K562 (cell line): ENCODE results near the gene PRSS1. TPM values are rescaled to one million over a fixed set of nuclear protein-coding genes. Genes with fewer than 3 reads are reported as not detected.
"Not testable (repeated sequence)": the region's sequence is repeated elsewhere in the genome, so short reads cannot be mapped to it uniquely, and the experiment has no call there.

ENCODE experiments used
- ATAC-seq: fragments of 200-7000 bp; cut with Tn5 transposase; 3 replicates; pipeline ENCODE4 v1.9.1; 2020; ENCODE audit warnings: moderate library complexity
- BruUV-seq: library from RNA; stranded (reverse); fragments of 400-500 nt; replicated peaks from 2 replicates; lab custom pipeline; 2021; lab: Mats Ljungman, UMichigan
- CTCF ChIA-PET: fragments of 300-600 bp; formaldehyde crosslinking; extraction: SDS; loops from one replicate; lab custom pipeline; 2021; ENCODE audit warnings: low intra/inter-chr PET ratio; lab: Yijun Ruan, JAX
- POLR2A ChIA-PET: fragments of 300-600, 350-650 bp; sonication (Branson Sonifier 250); formaldehyde crosslinking; extraction: SDS; loops from one replicate; lab custom pipeline; 2021; ENCODE audit warnings: antibody characterized with exemption, inconsistent platforms; lab: Yijun Ruan, JAX
- DNase-seq, 4 experiments: peaks; one replicate each; pipeline versions ENCODE4 v3.0.0 to v3.0.0-alpha.2; 2011 to 2018; ENCODE audit warnings: low spot score in 3 of 4, mixed read lengths in 3 of 4; ENCODE audit errors: extremely low read depth in 1 of 4
- FAIRE-seq: peaks from 2 replicates; lab custom pipeline; 2011; peaks lifted over from hg19 to GRCh38; lab: Jason Lieb, UNC
- H2AFZ ChIP-seq: 2 replicates; pipeline ENCODE4 v1.6.0; 2011; ENCODE audit warnings: low read depth, low read length, control low read depth, inconsistent platforms
- H3K27ac ChIP-seq: fragments of 200-600 bp; 3 replicates; pipeline ENCODE4 v1.8.0; 2011; ENCODE audit warnings: low read depth, mild to moderate bottlenecking, control low read depth, inconsistent platforms, low read length, moderate library complexity, mixed read lengths; ENCODE audit errors: extremely low read depth
- H3K27me3 ChIP-seq, 2 experiments: fragments of 300-600 bp in 1 of 2; 2 replicates in 1 of 2; 3 replicates in 1 of 2; pipeline versions ENCODE4 v1.6.0 to v1.8.0; 2011; ENCODE audit warnings: inconsistent platforms in 2 of 2, low read length in 2 of 2, mild to moderate bottlenecking in 1 of 2, mixed read lengths in 1 of 2, moderate library complexity in 1 of 2; ENCODE audit not compliant: control insufficient read depth in 2 of 2, insufficient read depth in 2 of 2
- H3K36me3 ChIP-seq: fragments of 300-600 bp; 3 replicates; pipeline ENCODE4 v1.8.0; 2011; ENCODE audit warnings: mild to moderate bottlenecking, low read length, inconsistent platforms; ENCODE audit not compliant: control insufficient read depth, insufficient read depth
- H3K4me1 ChIP-seq, 2 experiments: fragments of 200-600 bp in 1 of 2; replicated peaks in 1 of 2; 2 replicates in 1 of 2; 3 replicates in 1 of 2; pipeline versions ENCODE4 v1.5.1 to v1.8.0; 2011; ENCODE audit warnings: inconsistent platforms in 2 of 2, low read length in 2 of 2, mild to moderate bottlenecking in 1 of 2, mixed read lengths in 1 of 2, moderate library complexity in 1 of 2; ENCODE audit not compliant: control insufficient read depth in 2 of 2, insufficient read depth in 2 of 2
- H3K4me2 ChIP-seq: 2 replicates; pipeline ENCODE4 v1.6.1; 2011; ENCODE audit warnings: low read length, control low read depth, inconsistent platforms, mixed read lengths; ENCODE audit not compliant: insufficient read depth
- H3K4me3 ChIP-seq: fragments of 200-600 bp; sonication (generic), shearing (Covaris generic); 2 replicates; pipeline ENCODE4 v1.5.1; 2016; ENCODE audit warnings: control low read depth, inconsistent platforms
- H3K79me2 ChIP-seq: fragments of 200-600 bp; 3 replicates; pipeline ENCODE4 v1.8.0; 2011; ENCODE audit warnings: low read length, inconsistent platforms; ENCODE audit not compliant: control insufficient read depth, insufficient read depth
- H3K9ac ChIP-seq, 2 experiments: 2 replicates each; pipeline versions ENCODE4 v1.6.0 to v1.6.1; 2011; ENCODE audit warnings: low read depth in 2 of 2, low read length in 2 of 2, control low read depth in 1 of 2, inconsistent platforms in 1 of 2, mild to moderate bottlenecking in 1 of 2, mixed read lengths in 1 of 2; ENCODE audit not compliant: insufficient read depth in 1 of 2
- H3K9me1 ChIP-seq: one replicate; pipeline ENCODE4 v1.6.0; 2011; ENCODE audit warnings: inconsistent platforms, mild to moderate bottlenecking, low read length, moderate library complexity; ENCODE audit not compliant: control insufficient read depth, insufficient read depth
- H3K9me3 ChIP-seq: replicated peaks from 2 replicates; pipeline ENCODE4 v1.5.1; 2011; ENCODE audit warnings: low read depth, low read length, inconsistent platforms; ENCODE audit not compliant: control insufficient read depth, insufficient read depth
- H4K20me1 ChIP-seq: replicated peaks from 2 replicates; pipeline ENCODE4 v1.6.1; 2011; ENCODE audit warnings: low read length, inconsistent platforms, mixed read lengths; ENCODE audit not compliant: control insufficient read depth, insufficient read depth
- CBFA2T2 ChIP-seq: fragments of 450-650 bp; conservative IDR thresholded peaks from 2 replicates; pipeline ENCODE4 v1.6.1; 2017; ENCODE audit warnings: mild to moderate bottlenecking
- CBFA2T3 ChIP-seq: fragments of 450-650 bp; IDR thresholded peaks from 2 replicates; pipeline ENCODE4 v1.6.1; 2017
- DIDO1 ChIP-seq: fragments of 450-650 bp; IDR thresholded peaks from 2 replicates; pipeline ENCODE4 v1.6.1; 2016; ENCODE audit warnings: low read depth, missing biosample characterization, missing genetic modification characterization
- FOSL1 ChIP-seq: fragments of 200-800 bp; sonication (Bioruptor generic); conservative IDR thresholded peaks from 2 replicates; pipeline ENCODE4 v1.6.1; 2016; ENCODE audit warnings: missing genetic modification characterization, missing compliant biosample characterization
- JUND ChIP-seq, 2 experiments: IDR thresholded peaks; 2 replicates in 1 of 2; 3 replicates in 1 of 2; pipeline ENCODE4 v1.6.1; 2011; ENCODE audit warnings: borderline replicate concordance in 2 of 2, low read depth in 2 of 2, low read length in 2 of 2, improper control_type of control experiment in 1 of 2, missing biosample characterization in 1 of 2, missing genetic modification characterization in 1 of 2, missing genetic modification reagents in 1 of 2
- THAP7 ChIP-seq: fragments of 250-450 bp; sonication (Bioruptor Pico); IDR thresholded peaks from 2 replicates; pipeline ENCODE4 v1.5.0; 2021
- ZBTB1 ChIP-seq: sonication (generic); formaldehyde crosslinking; IDR thresholded peaks from 2 replicates; pipeline ENCODE4 v1.8.1; 2023; ENCODE audit warnings: missing genetic modification reagents, low read depth, mild to moderate bottlenecking, borderline replicate concordance
- ZC3H11A ChIP-seq: IDR thresholded peaks from 2 replicates; pipeline ENCODE4 v1.6.1; 2012; ENCODE audit warnings: low read depth, low read length, improper control_type of control experiment
- WGBS: fragments of 100-300 bp; shearing (Covaris generic); methylation state at CpG from one replicate; pipeline ENCODE4 v1.1.6; 2016; ENCODE audit warnings: low coverage, mixed read lengths; ENCODE audit not compliant: insufficient coverage; ENCODE audit errors: missing lambda C conversion rate; 5-methylcytosine and 5-hydroxymethylcytosine counted together
- in situ Hi-C: fragments of 300-500 bp; cut with MboI; formaldehyde crosslinking; loops from 4 replicates; pipeline ENCODE4 v1.15.0; 2018; ENCODE audit warnings: inconsistent platforms, mixed read lengths
- intact Hi-C: fragments of 100-400 bp; cut with micrococcal nuclease; formaldehyde crosslinking; loops from 2 replicates; pipeline ENCODE4 v1.14.2; 2022
- polyA plus RNA-seq, 8 experiments: library from polyadenylated mRNA; depleted of rRNA in 4 of 8; stranded (reverse) in 5 of 8; unstranded in 3 of 8; fragments of >200 nt; fragmentation: Nextera tagmentation in 2 of 8; fragmentation: Illumina TruSeq in 1 of 8; extraction: Ambion mirVana in 2 of 8; extraction: Trizol in 1 of 8; gene quantifications; 2 replicates each; pipeline versions ENCODE4 v1.2.1 to v1.2.3, GENCODE V29; 2011 to 2014; ENCODE audit warnings: inconsistent platforms in 1 of 8, missing spikeins in 1 of 8
- total RNA-seq, 7 experiments: library from RNA; depleted of rRNA in 6 of 7; stranded (reverse); fragments of >200 nt in 6 of 7; fragmentation: Illumina TruSeq in 2 of 7; extraction: Trizol in 2 of 7; gene quantifications; 2 replicates each; pipeline versions ENCODE4 v1.2.1 to v1.2.3, GENCODE V29; 2011 to 2021; ENCODE audit warnings: low replicate concordance in 1 of 7
- TF ChIP-seq, protein P1 (sequence below), 2 experiments: fragments of 450-650 bp in 1 of 2; sonication (generic) in 1 of 2; formaldehyde crosslinking in 1 of 2; IDR thresholded peaks in 1 of 2; conservative IDR thresholded peaks in 1 of 2; 2 replicates each; pipeline versions ENCODE4 v1.6.1 to v1.8.1; 2016 to 2023; ENCODE audit warnings: mild to moderate bottlenecking in 2 of 2, moderate library complexity in 2 of 2, inconsistent platforms in 1 of 2, missing genetic modification reagents in 1 of 2

The PRSS1 gene
- total and polyA plus RNA-seq, 9 of the 15 experiments (the other 6 are each of a cell fraction or from before 2014, with no cell fraction given) = 0.07 to 6.6 (median 0.20) TPM; not detected in 6

GRCh38 chr7:142776206-142776844, 27.1 kb downstream of the PRSS1 start:
- H3K27ac ChIP-seq = no peak overlapping the region
- no peak for ATAC-seq
- in situ Hi-C loops = loop anchor here (25.0 kb wide), 1 partner anchor 139 kb away; no protein-coding TSS in a partner anchor
- intact Hi-C loops = no loop called here
- no peak for FAIRE-seq
- peaks cover 3 to 45% of the 10 kb centered on the region in 2 experiments; a peak in 4 of 5 replicates for H3K27me3 ChIP-seq
- no peak for TF ChIP-seq THAP7 (CRISPR knock-in tag)
- TF ChIP-seq FOSL1 (tag) = peak; percentile 80
- TF ChIP-seq JUND (IDR thresholded peaks at IDR 0.05; ENCODE audit: borderline replicate concordance, low read depth, low read length) = 0 out of 2 replicates have a peak, but pooled peaks have one; percentile 8
- TF ChIP-seq JUND (tag; IDR thresholded peaks at IDR 0.05; ENCODE audit: borderline replicate concordance, low read depth, low read length) = no peak
- peak; percentile 24; the same call in 1 of the 2 replicates for TF ChIP-seq CBFA2T3
- TF ChIP-seq ZC3H11A = no peak
- 0 out of 2 replicates have a peak, but pooled peaks have one; percentile 15 for TF ChIP-seq CBFA2T2
- TF ChIP-seq, protein P1, sequence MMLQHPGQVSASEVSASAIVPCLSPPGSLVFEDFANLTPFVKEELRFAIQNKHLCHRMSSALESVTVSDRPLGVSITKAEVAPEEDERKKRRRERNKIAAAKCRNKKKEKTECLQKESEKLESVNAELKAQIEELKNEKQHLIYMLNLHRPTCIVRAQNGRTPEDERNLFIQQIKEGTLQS (IDR thresholded peaks at IDR 0.05) = peak; percentile 21; the same call in 1 of the 2 replicates
- TF ChIP-seq, protein P1 (CRISPR knock-in tag; conservative IDR thresholded peaks at IDR 0.05) = no peak
- TF ChIP-seq DIDO1 (tag) = no peak
- TF ChIP-seq ZBTB1 (CRISPR knock-in tag) = 0 out of 2 replicates have a peak, but pooled peaks have one; percentile 33
- TF ChIP-seq, all 486 proteins: peak for 6
- no peaks in the 10 kb centered on the region for H3K79me2 ChIP-seq
- no peaks in the 10 kb centered on the region; the same call in 1 of the 2 replicates for H4K20me1 ChIP-seq
- H3K4me3 ChIP-seq = no peak overlapping the region
- BruUV-seq = no TSS peak
- no peaks in the 10 kb centered on the region; a peak in 1 of 5 replicates for H3K4me1 ChIP-seq
- no peak overlapping the region for H2AFZ ChIP-seq
- WGBS = 13% methylated on average over 9 of the region's 9 CpGs
- H3K4me2 ChIP-seq = no peak overlapping the region
- no peaks in the 10 kb centered on the region for H3K36me3 ChIP-seq
- DNase-seq = no peak
- H3K9me3 ChIP-seq = no peaks in the 10 kb centered on the region
- no peak overlapping the region for H3K9ac ChIP-seq
- no peaks in the 10 kb centered on the region for H3K9me1 ChIP-seq
- POLR2A ChIA-PET = no interaction called here
- CTCF ChIA-PET = no interaction called here

DNA sequence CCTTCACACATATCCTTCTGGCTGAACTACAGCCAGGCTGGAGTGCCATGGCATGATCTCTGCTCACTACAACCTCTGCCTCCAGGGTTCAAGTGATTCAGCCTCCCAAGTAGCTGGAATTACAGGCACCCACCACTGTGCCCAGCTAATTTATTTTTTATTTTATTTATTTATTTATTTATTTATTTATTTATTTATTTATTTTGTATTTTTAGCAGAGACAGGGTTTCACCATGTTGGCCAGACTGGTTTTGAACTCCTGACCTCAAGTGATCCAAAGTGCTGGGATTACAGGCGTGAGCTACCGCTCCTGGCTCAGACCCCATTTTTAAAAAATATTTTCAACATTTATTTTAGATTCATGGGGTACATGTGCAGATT, 27.6 kb downstream of the PRSS1 start:
- FAIRE-seq, H3K4me3 ChIP-seq, H2AFZ ChIP-seq, H3K9me3 ChIP-seq, BruUV-seq, intact Hi-C loops, H3K9ac ChIP-seq, H3K4me1 ChIP-seq, DNase-seq, H3K79me2 ChIP-seq, ATAC-seq, H3K9me1 ChIP-seq, POLR2A ChIA-PET, H3K36me3 ChIP-seq, H4K20me1 ChIP-seq, H3K4me2 ChIP-seq, H3K27ac ChIP-seq: not testable (repeated sequence)
- CTCF ChIA-PET = interaction anchor here (0.6 kb wide), 1 partner anchor 240 kb away, joined by 3 read pairs; no protein-coding TSS in a partner anchor
- in situ Hi-C loops = loop anchor here (25.0 kb wide), 1 partner anchor 140 kb away; no protein-coding TSS in a partner anchor
- peaks cover 3 to 41% of the 10 kb centered on the region in 2 experiments; a peak in 4 of 5 replicates for H3K27me3 ChIP-seq
- WGBS = 15% methylated on average over 2 of the region's 2 CpGs
